DMS 273 (cell line): Measurements from ENCODE around the gene LASP1.

Source experiments
- DNase-seq: peaks from one replicate; lab custom pipeline; 2025; ENCODE audit not compliant: unreplicated experiment; lab: John Stamatoyannopoulos, UW

LASP1 gene

DNA sequence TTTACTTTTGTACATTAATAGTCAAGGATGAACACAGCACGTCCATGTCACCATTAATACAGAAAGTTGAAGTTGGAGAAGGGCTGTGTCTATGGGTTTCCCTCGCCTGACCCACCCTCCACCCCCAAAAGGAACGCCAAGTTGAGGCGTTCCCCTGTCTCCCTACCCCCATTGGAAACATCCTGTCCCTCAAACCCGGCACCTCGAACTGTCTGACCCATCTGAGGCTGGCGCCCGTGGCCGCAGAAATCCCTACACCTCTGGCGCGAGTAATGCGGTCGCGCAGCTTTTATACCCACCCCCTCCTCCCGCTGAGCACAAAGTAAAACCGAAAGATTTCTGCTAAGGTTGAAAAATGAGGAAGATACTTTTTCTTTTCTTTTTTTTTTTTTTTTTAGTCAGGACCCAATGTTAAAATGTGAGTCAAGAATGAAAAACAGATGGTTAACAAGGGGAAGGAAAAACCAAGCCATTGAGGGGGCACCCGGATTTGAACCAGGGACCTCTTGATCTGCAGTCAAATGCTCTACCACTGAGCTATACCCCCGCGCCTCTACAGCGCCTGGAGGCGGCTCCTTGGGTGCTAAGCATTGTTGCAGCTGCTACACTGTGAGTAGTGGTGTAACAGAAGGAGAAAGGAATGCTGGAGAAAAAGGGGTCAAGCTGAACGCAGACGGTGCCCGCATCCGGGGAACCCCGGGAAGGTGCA is 887 bp upstream of the LASP1 start:
- DNase-seq: peak; percentile 93

DNA sequence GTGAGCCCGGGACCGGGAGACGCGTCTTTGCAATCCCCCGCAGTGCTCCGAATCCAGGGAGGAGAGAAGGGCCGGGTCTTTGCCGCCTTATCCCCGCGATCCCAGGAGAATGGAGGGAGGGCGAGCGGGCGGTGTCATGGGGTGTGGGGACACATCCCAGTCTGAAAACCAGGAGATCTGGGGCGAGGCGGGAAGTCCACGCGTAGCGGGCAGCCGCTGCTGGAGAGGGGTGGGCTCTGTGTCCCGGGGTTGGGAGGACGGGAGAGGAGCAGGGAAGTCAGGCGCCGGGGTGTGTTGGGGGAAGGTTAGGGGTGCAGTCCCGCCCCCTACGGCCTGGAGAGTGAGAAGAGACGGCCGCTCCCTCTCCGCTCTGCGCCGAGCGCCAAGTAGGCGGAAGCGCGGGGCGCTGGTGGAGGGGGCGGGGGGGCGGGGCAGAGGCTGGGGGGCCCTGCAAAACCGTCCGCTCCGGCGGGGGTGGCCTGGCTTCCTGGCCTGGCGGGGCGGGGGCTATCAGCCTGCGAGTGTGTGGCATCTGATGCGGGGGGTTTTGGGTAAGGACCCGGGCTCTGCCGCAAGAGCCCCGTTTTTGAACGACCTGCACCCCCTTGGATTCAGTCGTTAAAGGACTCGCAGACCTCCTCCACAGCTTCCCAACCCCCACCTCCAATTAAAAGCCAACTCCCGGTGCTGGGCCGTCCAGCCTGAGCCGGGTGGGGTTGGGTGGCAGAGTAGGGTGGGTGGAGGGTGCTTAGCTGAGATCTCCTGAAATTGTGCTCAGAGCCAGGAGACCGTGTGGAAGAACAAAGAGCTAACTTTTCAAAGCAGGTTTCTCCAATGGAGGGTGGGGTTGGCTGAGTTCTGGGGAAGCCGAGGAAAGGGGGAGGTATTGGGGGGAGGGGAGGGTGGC is 654 bp downstream of the LASP1 start:
- peak; percentile 78 for DNase-seq

DNA sequence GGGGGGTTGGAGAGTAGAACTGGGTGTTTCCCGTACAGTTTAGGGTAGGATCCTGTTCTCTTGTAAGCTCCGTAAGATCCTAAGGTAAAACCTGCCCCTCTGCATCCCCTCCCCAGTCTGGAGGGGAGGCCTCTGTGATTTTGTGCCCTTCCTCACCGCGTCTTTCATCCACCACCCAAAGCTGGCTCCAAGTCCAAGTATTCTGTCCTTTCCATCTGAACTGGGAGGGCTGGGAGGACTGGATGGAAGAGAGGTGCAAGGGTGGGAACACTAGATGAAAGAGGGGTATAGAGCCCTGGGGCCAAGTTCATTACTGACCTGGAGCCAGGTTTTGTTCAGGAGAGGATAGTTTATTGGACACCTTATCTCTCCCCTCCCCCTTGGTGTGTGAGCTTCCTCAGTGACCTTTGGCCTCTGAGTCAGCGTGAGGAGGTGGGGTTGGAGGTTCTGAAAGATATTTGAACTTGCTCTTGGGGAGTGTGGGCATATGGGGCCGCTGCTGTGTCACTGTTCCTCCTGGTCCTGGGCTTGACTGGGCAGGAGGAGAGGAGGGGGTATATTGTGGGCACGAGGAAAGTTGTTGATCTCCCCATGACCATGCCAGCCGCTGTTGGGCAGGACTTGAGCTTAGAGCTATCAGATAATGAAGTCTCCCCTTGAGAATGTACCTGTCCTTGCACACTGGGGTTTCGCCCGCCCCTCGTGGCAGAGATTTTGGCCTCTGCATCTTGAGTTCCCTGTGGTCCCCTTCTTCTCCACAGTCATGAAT is 1.6 kb downstream of the LASP1 start:
- peak; percentile 61 for DNase-seq

DNA sequence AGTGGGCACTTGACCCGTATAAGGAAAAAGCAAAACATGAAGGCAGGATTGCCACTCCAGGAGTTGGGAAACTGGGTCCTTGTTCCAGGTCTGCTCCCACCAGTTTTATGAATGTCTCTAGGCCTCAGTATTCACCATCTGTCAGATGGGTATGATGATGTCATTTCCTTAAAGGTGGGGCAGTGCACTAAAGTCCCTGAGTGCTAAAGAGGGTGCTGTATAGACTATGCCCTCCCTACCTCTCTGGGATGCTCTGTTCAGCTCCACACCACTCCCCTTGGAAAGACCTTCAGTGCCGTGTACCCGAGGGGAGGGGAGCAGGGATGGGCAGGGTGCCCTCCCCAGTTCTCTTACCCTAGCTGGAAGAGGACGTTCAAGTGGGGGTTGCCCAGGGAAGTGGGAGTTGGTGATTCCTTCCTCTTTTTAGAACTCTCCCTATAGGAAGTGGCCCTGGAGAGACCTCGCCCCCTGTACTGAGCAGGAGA is 2.2 kb downstream of the LASP1 start:
- DNase-seq: no peak

DNA sequence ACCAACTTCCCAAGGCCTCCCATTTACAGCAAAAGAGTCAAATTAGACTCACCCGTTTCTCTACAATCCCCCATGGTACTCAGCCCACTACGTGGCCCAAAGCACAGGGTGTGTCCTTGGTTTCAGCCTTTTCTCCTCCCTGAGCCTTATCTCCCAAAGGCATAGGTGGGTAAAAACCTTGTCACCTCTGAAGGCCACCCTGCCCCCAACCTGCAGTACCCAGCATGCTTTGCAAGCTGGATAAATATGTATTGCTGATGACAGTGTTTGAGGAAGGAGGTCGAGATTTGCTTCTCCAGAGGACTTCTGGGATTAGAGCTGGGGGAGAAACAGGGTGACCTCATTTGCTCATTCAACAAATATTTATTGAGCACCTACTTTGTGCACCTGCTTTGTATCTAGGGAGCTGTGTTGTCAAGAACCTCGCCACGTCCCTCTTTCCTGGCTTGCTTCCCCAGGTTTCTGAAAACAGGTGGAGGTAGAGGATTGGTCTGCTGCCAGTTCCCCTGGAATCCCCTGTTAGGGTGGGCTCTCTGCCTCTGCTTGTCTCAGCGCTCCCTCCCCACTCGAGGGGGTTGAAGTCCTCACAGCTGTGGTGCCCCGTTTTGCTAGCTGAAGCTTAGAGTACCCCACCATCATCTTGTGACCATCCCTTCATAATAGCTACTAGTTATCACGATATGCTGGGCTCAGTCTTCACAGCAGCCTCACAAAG is 3.0 kb downstream of the LASP1 start:
- no peak for DNase-seq

DNA sequence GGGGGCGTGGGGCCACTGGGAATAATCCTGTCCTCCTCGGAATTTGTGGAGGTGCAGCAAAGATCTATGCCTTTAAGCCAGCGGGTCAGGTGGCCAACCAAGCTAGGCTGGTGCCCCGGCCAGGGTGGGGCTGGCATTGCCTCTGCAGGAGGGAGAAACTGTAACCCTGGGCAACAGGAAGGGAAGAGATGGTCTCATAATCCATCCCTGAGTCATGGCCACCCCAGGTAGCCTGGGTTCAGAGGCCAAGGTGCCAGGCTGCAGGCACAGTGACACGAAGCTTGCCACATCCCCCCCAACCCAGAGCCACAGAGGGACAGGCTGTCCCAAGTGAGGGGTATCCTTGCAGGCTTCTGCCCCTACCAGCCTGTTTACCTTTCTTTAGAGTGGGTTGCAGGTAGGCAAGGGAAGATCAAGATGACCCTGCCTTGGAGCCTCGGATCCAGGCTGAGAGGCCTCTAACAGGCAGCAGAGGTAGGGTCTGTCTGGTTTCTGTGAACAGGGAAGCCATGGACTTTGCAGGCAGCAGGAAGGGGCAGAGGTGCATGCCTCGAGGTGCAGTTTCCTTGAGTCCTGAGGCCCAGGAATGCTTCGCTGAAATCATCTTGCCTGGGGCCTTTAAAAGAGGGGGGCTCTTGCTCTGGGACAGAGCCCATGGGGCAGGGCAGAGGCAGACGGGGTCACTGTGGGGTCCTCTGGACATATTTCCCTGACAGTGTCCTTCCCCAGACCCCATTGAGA is 4.0 kb downstream of the LASP1 start:
- no peak for DNase-seq

DNA sequence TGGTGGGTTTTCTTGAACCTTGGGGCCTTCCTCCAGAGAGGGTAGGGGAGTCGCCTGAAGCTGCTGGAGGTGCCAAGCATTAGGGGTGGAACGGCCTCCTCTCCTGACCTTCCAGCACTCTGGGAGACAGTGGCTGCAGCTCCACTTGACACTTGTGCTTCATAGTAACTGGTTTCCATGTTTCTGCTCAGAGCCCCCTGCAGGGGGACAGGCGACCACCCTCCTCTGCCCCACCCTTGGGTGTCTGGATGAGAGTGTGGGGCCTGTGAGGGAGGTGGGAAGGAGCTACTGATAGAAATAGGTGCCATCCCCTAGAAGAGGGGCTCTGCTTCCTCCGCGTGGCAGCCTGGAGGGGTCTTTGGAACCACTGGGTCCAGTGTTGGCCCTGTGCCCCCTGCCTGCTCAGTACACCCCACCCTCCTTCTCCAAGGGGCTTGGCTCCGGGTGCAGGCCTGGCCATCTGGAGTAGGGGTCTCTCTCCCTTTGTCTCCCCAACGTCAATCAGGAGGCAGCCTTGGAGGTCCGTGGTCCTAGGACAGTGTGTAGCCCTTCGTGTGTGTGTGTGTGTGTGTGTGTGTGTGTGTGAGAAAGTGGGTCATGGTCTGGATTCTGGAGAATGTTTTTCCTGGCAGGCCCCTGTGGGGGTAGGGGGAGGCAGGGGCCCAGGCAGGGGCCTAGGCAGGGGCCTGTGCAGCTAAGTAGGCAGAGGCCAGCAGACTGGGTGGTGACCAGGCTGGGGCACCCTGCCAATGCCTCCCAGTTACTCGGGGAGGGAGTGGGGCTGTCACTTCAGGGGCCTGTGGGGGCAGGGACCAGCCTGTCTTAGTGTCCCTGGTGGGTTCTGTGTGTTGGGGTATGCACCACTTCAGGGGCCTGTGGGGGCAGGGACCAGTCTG is 4.9 kb downstream of the LASP1 start:
- DNase-seq: no peak

DNA sequence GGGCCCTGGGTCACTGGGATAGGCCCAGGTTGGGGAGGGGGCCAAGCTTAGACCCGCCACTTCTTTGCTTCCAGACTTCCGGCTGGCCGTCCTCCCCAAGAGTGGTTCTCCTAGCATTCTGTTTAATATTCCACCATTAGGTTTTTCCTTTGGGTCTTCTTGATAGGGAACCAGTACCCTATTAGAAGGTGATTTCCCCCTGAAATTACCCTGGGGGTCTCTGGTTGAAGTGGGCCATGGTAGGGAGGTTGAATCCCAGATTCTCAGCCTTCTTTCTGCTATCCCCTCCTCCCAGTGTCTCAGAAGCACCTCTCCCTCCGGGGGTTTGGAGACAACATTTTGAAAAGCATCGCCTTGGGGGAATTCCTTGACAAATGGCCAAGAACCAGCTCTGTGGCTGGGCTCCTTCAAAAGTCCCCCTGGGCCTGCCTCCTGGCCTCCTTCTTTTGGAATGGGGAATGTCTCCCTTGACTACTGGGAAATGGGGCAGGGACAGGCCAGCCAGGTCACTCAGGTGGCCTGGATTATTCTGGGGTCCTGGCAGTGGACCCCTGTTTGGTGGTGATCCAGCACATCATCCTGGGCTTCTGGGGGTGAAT is 5.7 kb downstream of the LASP1 start:
- DNase-seq: no peak

DNA sequence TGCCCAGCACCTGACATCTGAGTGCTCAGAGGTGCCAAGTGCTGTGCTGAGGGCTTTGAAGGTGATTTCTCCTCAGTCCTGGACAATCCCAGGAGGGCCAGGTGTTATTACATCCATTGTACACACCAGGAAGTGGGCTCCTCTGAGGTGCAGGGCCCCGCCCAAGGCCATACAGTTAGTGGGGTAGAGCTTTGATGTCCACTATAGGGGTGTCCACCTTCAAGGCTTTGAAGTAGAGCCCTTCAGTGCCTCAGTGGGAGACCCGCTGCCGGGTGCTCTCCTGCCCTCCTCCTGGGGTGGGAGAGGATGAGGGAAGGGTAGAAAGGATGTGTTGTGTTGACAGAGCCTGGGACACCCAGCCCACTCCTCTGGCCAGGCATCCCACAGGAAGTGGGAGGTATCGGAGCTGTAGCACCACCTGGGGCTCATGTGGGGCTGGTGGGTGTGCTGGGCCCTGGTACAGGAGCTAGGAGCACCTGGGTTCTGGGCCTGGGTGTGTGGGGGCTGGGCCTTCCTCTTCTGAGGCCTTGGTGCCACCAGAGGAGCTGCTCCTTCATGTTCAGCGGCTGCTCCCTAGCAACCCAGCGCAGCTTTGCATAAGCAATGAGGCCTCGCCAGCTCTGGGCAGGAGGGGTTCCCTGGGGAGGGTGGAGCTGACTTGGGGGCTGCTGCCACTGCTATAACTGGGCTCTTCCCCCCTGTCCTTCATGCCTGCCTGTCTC is 7.4 kb downstream of the LASP1 start:
- peak; percentile 68 for DNase-seq

DNA sequence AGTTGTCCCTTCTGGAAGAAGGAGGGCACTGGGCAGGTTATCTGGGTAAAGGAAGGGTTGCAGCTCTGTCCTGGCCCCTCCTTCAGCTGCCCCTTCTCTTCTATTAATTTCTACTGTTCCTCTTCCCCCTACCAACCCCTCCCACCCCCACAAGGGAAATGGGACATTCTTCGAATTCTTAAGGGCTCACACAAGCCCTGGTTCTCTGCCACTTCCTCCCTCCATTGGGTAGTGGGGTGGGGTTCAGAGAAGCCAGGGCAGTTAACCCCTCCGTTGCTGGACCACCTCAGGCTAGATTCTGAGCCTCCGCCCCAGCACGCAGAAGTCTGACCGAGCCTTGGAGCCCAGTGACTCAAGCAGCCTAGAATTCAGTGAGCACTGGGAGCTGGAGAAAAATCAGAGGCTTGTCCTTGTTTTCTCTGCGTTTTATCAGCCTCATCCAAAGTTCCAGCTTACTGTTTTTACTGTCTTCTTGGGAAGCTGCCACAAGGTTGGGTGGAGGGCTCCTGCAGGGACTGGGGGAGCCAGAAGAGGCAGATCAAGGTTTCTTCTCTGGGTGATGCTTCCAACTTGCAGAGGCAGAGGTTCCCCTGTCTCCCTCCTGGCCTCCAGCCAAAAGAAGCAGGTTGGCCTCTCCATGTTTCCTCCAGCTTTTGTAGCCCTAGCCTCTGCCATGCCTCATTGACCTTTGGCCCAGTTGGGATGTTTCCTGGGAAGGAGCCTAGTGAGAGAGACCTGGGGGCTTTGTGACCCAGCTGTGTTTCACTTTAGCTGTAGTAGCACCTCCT is 10.2 kb downstream of the LASP1 start:
- DNase-seq: peak; percentile 81

DNA sequence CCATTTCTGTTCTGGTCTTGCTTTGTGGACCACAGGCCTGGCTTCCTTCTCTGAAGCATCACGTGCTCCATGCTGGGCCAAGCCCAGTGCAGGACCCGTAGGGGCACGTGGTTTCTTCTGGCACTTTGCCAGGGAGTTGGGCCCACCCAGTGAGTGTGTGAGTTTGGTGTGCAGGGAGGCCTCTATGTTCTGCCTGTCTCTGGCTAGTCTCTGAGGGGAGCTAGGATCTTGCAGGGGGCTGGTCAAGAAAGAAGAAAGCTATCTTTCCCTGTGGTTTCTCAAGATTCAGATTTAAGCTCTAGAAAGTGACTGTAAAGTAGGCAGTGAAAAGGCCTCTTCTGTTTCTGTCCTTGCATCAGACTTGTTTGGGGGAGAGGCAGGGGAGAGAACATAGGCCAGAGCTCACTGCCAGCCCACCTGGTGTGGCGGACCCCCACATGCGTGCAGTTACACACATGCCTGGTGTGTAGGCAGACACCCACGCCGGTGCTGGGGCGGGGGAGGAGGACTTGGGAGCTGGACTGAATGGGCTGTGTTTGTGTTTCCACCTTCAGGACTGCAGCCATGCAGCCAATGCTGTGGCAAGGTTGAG is 11.8 kb downstream of the LASP1 start:
- peak; percentile 61 for DNase-seq

DNA sequence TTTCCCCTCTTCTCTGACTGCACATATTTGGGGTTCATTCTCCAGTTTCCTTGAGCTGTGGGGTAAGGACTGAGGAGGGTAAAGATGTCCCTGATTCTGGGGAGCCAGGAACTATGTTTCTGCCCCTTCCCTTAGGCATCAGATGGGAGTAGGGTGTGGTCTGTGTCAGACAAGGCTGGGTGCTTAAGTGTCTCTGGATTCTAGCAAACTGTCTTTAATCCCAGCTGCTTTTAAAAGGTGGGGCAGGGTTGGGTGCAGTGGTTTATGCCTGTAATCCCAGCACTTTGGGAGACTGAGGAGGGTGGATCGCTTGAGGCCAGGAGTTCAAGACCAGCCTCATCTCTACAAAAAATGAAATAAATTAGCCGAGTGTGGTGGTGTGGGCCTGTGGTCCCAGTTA is 13.0 kb downstream of the LASP1 start:
- DNase-seq: no peak

DNA sequence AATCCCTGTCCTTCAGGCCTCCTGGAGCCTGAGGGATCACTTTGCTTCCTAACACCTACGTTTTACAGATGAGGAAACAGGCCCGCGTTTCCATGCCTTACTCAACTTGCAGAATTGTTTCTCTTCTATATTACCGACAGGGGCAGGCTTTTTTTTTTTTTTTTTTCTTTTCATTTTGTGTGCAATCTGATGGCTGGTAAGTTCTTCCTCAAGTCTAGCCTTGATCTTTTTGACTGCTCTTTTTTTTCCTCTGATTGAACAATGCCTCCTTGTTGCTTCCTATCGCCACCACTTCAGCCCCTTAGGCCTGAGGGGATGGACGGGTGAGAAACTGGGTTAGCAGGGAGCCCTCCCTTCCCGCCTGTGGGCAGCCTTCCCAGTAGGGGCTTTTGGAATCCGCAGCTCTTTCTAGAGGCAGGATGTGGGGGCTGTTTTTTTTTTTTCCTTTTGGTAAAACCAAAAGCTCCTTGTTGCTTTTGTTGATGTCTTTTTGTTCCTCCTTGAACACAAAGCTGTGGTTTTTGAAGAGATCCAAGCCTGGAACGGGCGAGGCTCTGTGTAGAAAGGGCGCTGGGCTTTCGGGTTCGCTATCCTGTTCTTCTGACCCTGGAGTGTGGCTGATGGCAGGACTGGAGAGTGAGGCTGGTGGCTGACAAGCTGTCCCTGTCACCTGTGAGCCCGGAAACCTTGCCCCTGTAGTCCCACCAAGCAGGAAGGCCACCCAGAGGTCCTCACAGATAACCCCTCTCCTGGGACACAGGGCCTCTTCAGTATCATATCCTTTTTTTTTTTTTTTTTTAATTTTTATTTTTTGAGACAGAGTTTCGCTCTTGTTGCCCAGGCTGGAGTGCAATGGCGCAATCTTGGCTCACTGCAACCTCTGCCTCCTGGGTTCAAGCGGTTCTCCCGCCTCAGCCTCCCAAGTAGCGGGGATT is 14.0 kb downstream of the LASP1 start:
- no peak for DNase-seq

DNA sequence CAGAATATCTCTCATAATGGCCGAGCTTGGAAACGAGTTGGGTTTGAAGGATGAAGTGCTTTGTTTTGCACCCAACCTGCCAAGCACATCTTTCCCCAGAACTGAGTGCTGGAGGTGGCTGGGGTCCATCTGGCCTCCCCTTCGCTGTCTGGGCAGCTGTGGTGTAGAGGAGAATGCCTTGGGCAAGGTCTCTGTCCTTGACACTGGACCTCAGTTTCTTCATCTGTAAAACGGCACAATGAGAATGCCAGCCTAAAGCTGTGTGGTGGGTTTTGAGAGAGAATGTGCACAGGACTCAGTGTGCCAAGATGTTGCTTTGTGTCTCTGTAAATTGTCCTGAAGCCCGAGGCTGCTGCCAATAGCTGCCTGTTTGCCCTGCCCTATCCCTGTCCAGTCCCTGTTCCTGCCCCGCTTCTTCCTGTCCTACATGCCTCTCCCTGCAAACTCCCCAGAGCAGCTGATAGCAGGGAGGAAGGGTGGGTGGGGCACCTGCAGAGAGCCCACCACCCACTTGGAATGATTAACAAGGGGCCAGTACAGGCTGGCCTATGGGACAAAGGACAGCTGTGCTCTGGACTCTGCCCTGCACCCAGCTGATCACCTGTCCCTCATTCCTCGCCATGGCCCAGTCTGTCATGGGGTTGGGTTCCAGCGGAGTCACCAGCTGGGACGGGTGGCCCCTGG is 15.3 kb downstream of the LASP1 start:
- DNase-seq: no peak
